Stimulated activated CD4-positive, alpha-beta T cell treated with anti-CD3 and anti-CD28 coated beads, TNF-alpha, amount 100 ng/mL, for 4 hours (primary cell): ENCODE measurements around the gene ARL15.

Experiments used
- DNase-seq, 3 experiments: peaks; one replicate each; pipeline ENCODE4 v3.0.0-alpha.2; 2020; ENCODE audit warnings: low read depth in 3 of 3

ARL15 gene

DNA sequence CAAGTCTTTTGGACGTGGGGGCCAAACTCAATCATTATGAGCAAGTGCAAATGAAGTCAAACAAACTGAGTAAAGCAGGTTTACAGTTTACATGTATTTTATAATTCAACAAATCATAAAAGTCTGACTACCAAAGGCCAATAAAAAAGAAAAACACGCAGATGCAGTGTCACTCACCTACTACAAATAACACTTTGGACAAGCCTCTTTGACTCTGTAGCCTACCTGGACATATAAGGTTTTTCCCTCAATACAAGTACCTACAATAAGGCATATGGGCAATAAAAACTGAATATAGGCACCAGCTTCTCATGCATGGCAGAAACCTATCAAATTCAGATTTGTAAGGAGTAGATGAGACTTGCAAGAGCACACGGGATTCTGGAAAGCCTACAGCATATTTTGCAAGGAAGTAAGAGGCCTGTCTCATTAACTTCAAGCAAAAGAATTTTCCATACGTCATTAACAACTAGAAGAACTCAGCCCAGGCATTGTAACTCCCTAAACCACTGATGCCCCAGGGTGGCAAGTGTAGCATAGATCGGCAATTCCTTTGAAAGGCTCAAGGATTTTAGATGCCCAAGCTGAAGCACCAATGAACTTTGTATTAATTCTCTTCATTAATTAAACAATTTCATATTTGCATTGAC lies 21.7 kb downstream of the ARL15 start:
- no peak for DNase-seq

DNA sequence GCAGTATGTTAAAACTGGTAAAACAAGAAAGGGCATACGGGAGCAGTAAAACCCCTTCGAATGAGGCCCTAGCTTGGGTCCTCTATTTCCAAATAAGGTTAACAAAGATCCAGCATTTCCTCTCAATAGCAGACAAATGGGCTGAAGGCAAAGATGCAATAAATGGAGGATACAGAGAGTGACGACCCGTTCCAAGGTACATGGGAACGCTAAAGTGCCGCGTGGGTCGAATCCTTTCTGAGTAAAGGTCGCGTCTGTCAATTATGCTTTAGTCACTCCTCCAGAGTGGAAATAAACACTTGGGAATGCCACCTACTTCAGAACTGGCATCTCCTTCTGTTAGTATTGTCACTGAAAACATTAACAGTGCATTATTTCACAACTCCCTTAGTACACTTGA lies 24.7 kb downstream of the ARL15 start:
- DNase-seq = no peak

DNA sequence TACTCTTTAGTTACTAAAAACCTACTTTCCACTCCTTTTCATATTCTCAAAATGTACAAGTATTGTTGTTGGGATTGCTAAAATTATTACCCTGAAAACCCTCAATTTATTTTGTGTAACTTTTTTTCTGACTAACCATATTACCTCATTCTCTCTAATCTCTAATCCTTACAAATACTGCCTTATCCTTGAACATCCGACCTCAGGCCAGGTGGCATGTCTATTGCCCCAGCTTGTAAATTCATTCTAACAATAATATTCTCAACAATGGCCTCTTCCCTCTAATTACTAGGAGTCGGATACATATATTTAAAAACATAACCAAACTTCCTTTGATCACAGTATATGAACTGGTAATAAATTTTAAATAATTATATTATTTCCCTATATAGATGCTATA lies 25.8 kb downstream of the ARL15 start:
- no peak for DNase-seq

DNA sequence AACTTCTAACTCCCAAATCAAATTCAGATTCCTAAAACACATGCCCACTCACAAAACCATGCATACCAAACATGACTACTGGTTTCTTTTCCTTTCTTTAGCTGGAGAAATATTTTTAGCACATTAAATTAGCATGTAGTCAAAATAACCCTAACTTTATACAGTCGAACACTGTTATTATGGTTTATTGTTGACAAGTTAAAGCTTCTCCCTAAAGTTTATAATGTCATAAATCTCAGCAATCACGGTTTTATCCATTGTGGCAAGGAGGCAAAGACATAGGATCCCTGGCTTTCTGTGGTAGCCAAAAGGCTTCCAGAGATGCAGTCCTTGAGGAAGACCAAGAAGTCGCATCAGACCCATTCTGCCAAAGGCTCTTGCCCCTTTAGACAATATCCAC lies 27.5 kb downstream of the ARL15 start:
- DNase-seq = no peak

DNA sequence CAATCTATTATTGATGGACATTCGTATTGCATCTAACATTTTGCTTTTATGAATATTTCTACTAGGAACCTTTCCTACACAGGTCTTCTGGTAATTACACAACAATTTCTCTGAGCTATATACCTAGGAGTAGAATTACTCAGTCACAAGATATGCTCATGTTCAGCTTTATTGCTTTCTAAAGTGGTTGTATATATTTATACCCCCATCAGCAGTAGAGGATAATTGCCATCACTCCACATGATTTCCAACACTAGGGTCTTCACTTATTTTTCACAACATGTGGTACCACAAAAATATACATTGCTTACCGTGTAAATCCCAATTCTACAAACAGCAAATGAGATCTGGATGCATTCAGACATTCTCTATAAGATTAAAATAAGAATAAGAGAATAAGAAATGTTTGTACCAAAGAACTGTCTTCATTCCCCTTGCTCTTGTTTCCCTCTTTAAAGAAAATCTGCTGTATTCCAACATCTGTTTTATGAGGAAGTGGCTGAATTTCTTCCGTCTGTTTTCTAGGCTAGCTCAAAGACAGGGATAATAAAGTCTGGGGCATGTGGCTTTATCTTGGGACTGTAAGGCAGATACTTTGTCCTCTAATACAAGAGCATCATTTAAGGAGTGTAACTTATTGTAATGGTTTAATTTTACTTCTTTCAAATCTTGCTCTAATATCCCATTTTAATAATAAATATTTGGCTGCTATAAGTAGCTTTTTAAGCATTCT lies 28.2 kb downstream of the ARL15 start:
- DNase-seq = no peak

DNA sequence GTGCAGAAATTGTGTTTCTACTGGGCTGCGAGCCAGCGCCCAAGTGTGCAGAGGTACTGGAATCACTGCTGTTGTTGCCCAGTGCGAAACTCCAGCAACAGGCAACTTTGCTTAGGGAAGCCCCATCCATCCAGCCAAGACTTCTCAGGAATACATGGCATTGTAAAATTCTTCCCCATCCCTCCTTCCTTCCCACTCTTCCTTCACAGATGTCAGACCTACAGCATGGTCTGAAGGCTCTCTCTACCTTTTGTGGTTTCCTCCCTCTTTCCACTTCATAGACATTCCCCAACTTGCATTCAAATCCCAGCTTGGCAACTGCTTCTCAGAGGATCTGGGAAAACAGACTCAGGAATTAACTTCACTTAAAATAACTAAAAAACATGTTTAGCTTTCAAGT lies 30.4 kb downstream of the ARL15 start:
- DNase-seq = no peak

DNA sequence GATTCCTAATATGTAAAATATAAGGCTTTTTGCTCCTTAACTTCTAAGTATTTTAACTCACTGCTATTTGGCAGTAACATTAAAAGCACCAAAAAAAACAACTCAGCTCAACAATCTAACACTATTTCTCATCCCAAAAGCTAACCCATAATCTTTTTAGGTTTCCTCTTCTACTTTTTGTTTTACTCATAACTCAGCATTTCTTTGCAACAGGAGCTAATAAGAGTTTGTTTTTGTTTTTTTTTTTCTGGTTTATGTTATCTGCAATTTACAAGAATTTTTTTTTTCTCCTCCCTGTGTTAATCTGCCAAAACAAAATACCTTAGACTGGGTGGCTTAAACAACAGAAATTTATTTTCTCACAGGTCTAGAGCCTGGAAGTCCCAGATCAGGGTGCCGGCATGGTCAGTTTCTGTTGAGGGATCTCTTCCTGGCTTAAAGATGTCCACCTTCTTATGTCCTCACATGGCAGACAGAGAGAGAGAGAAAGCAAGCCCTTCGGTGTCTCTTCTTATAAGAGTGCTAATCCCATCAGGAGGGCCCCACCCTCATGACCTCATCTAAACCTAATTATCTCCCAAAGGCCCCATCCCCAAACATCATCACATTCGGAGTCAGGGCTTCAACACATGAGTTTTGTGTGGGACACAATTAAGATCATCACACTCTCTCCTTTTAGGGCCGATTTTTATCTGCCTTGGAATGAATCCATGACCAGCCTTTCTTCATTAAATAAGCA lies 31.2 kb downstream of the ARL15 start:
- no peak for DNase-seq

DNA sequence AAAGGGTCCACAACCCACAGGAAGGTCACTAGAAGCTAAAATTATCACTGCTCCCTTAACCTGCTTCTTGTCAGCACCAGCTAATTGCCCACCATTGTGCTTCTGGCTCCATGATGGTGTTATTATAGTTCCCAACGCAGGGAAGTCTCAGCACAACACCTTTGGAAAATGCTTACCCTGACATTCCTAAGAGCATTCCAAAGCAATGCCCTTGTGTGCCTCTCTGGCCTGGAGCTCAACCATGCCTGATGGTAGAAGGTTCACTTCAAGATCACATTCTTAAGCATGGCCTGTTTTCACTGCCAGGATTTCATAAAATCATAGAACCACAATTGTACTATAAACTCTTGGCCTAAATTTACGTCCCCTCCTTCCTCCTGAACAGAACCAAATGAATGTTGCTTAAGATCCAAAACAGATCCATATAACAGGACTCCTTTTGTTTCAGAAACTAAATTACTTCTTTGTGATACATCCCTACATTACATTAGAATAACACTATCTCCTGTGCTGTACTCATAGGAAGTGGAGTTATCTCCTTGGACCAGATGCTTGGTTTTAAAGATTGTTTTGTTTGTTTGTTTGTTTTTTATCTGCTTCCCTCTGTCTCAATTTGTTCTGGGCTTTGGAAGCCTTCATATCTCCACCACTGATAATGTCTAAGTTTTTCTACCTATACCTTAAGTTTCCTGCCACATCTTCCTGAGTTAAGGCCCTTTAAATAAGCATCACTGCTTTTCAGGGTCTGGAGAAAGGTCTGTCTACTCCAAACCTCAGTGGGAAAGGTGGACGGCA lies 32.1 kb downstream of the ARL15 start:
- no peak for DNase-seq

DNA sequence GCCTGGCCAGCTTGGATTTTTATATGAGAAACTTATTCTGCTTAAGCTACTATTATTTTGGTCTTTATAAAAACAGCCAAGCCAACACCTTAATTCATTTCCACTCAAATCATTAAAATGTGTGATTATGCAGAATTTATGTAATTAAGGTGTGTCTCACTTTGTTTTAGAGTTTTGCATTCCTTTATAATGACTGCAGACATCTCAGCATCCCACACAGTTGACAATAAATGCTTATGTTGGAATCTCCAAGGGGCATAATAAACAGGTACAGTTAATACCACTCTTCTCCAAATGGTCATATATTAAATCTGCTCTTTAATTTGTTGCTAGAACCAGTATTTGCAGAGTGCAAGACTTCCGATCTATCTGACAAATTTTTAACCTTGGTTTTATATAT lies 34.3 kb downstream of the ARL15 start:
- DNase-seq = no peak

DNA sequence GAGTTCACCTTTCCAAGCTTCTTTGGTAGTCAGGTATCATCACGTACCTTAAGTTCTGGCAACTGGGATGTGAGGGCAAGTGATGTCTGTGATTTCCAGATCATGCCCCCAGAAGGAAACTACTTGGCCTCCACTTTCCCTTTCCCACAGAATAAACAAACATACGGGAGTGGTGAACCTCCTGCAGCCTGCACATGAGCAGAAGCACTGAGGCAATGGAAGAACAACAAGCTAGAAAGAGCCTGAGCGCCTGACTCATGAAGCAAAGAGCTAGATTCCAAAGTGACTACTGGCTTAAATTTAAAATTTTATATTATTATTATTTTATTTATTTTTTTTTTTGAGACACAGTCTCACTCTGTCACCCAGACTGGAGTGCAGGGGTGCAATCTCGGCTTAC lies 35.0 kb downstream of the ARL15 start:
- no peak for DNase-seq

DNA sequence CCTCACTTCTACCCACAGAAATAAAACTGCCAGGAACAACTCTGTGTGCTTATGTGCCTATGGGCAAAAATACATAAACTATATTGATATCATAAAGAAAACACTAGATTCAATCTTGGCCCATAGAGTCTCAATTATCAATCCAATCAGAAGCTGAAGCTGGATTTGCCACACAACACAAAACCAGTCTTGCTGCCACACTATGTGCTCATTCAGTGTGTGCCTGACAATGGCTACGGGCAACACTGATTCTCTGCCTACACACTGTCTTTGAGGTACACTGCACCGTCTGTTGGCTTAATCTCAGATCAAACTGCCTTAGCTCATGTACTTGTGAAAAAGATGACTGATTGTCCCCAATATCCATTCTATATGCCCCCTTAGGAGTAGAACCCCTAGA lies 35.4 kb downstream of the ARL15 start:
- DNase-seq = no peak

DNA sequence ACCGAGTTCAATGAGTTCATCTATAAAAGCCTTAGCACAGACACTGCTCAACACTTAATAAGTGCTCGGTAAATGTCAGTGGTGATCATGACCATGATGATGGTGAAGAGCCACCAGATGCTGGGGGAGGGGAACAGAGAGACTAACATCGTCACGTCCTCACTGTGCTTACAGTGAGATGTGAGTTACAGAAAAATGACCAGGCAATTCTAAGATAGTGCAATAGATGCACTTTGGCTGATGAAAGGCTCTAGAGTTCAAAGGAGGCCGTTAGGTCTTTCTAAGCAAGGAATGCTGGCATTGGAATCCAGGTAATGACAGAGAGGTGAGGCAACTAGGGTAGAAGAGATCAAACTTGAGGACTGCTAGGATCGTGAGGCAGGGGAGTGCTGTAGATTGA lies 36.7 kb downstream of the ARL15 start:
- no peak for DNase-seq

DNA sequence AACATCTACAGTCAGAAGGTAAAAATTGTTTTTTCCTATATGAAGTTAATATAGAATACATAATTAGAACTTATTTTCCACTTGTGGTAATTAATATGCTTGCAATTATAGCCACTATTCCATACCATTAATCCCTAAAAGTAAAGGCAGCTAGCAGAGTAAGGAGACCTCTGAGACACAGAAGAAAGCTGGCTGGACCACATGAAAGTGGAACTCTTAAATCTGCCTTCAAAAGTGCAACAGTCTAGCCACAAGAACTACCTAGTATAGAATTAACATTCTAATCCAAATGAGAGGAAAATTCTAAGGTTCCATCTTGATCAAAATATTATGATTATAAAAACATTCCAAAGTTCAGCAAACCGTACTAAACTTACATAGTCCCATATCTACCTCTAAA lies 37.6 kb downstream of the ARL15 start:
- no peak for DNase-seq

DNA sequence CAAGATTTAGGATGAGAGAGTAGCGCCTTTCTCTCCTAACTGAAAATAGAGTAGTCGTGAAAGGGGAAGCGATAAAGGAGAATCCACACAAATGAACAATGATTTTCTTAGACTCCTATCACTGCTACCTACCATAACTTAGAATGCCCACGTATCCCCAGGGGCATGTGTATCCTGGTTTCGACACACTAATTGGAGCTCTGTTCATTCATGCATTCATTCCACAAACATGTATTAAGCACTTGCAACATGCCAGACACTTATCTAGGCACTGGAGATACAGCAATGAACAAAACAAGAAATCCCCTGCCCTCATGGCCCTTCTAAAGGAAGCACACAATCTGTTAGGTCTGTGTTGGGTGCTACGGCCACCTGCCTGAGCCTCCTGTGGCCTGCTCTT lies 40.0 kb downstream of the ARL15 start:
- DNase-seq = no peak

DNA sequence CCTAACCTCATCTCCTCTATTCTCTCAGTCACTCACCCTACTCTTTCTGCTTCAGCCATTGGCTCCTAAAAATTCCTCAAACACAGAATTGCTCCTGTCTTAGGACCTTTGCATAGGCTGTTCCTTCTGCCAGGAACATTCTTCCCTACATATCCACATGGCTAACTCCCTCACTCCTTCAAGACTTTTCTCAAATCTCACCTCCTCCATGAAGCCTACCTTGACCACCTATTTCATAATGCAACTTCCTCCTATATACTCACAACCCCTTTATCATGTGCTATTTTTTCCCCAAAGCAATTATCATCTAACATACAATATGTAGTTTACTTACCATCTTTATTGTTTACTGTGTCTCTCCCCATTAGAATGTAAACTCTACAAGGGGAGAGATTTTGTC lies 45.8 kb downstream of the ARL15 start:
- DNase-seq = no peak

DNA sequence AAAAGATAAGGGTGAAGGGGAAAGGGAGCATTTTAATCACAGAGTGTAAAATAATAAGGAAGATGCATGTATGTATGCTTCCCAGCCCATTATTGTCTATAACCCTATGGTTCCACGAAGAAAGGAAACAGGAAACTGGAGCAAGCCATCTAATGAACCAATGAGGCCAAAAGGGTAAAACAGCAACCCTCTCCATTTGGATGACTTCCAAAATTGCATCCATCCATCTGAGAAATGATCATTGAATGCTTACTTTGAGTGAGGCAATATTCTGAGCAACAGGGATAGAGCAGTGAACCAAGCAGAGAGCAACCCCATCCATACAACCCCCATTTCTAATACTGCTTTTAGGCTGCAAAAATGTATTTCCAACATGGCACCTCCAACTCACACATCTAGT lies 46.9 kb downstream of the ARL15 start:
- DNase-seq = no peak

DNA sequence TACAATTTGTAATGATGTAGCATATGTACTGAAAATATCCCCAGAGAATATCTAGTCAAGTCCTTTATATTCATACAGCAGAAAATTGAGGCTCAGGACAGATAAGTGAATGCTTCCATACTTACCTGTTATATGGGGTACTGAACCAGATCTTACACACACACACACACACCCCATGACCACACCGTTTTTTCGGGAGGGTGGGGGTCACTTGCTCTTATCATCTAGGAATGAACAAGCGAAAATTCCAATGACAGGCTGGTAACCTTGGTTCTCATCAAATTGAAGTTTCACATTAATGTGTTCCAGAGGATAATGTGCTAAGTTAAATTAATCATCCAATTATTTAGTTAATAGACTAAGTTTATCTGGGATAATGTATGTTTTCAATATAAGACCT lies 48.8 kb downstream of the ARL15 start:
- DNase-seq = no peak

DNA sequence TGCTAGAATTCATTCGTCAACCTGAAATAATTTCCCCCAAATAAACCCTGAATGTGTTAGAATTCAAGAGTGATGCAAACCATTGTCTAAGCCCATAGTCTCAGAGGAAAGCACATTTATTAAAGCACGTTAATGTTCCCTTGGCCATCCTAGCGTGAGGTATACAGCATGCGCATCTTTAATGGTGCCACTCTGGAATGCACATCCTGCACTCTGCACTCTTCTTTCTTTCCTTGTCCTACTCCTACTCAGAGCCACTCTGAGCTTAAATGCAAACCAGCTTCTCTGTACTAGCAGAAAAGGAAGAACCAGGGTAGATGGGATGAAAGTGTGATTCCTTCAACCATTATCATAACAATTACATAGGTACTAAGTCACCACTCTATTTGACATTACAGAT lies 50.4 kb downstream of the ARL15 start:
- DNase-seq = no peak

DNA sequence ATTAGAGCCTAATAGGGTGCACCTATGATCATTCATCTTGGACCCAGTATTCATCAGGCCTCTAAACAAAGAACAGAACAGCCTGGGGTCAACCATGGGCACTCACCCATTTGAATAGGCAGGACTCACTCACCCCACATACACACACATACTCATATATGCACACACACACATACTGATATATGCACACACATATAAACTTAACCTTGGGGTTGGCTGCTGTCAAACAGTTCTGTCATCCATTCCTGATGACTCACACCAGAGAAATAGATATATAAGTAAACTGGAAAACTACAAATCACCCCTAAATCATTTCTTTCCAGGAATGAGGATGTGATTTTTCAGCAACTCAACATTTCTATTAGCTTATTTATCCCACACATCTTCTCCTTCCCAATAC lies 51.3 kb downstream of the ARL15 start:
- DNase-seq = no peak

DNA sequence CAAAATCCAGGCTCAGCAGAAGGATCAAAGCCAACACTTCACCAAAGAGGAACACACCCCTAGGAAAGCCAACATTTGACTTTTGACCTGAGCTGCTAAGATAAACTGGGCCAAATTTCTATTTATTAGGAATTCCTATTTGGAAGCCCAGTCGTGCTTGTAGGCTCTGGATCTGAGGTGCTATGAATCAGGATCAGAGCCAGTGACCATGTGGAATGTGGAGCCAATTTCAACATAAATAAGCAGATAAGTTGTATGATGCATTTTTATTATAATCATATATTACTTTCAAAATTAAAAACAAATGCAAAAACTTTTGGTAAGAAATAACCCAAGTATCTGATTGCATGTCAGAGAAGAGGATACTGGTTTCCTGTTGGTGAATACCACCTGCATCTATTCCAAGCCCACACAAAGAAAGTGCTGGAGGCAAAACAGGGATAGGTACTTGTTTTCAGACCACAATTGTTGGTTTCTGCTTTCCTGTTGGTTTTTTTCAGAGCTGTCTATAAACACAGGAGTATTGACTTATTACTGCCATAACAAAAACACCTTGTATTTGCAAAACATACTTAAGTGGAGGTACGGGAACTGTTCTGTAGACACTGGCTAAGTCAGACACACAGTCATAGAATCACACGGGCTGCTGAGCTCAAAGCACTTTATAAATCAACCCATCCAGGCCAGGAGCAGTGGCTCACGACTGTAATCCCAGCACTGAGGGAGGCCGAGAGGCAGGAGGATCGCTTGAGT lies 52.8 kb downstream of the ARL15 start:
- no peak for DNase-seq

DNA sequence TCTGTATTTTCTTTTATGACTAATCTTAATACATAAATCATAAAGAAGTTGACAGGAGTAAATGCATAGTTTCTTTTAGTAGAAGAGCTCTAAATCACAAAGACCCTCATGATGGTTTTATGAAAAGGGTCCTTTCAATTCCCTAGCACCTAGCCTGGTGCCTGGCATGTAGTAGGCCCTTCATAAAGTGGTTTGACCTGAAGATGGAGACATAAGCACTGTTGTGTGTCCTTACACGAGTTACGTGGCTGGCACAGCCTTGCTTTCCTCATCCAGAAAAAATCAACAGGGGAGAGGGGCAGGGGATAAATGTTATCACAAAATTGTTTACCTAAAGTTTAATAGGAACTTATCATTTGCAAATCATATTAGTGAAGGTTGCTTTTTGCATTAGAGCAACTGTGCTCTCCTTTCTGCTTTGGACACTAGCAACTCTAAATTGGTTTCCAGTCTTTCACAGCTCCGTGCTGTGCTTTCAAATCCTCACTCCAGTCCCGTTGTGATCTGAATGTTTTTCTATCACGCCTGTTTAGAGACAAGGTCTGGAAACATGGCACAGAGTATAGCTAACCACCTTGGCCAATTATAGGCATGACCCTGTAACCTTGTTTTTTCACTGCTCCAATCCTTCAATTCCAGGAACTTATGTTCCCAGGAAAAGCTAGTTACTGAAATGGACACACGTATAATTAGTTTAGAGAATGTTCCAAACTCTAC lies 55.7 kb downstream of the ARL15 start:
- DNase-seq = no peak
